ENCODE measurements around the gene MYO18B. TPM values are rescaled to one million over a fixed set of nuclear protein-coding genes. Genes with fewer than 3 reads are reported as not detected.

MYO18B gene
- total and polyA plus RNA-seq, 2 donors = 0.62 to 4.8 TPM

DNA sequence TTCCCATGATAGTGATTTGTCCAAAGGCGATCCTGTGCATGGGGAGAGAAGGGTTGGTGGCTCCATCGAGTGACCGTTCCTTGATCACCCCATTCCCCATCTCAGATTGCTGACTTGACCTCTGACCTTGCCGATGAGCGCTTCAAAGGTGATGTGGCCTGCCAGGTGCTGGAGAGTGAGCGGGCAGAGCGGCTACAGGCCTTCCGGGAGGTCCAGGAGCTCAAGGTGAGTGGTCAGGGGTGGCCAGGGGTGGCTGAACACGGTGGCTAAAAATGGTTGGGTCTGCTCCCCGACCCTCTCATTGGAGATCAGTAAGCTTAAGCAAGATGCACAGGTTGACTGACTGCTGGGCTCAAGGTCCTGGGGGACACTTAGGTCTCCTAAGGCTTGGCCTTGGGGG, 148.7 kb downstream of the MYO18B start:
- no peaks in the 10 kb centered on the region for H3K36me3 ChIP-seq (ENCODE audit: insufficient read depth)
- no peak for DNase-seq (ENCODE audit: extremely low spot score)
- H3K4me3 ChIP-seq (ENCODE audit: low read depth, low read length) = no peak overlapping the region
- H3K4me1 ChIP-seq (ENCODE audit: insufficient read depth) = no peaks in the 10 kb centered on the region
- H3K27ac ChIP-seq (ENCODE audit: low read depth) = no peak overlapping the region
- WGBS = 84% methylated on average over 10 of the region's 10 CpGs

DNA sequence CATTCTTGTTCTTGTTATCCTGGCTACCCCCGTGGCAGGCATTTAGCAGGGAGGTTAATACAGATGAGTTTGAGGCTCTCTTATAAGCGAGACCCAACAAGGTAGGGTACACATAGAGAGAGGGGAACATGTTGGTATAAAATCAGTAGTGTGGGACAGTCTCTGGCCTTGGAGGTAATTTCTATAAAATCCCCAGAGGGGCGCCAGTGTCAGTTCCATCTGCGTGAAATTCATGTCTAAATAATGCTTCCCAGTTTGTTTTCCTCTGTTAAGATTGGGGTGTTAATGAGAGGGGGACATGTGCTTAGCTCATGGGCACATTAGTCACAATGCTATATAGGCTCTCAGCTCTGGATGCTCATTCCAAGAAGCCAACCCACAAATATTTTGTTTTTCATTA, 150.7 kb downstream of the MYO18B start:
- H3K27ac ChIP-seq (ENCODE audit: low read depth) = no peak overlapping the region
- no peaks in the 10 kb centered on the region for H3K4me1 ChIP-seq (ENCODE audit: insufficient read depth)
- no peak for DNase-seq (ENCODE audit: extremely low spot score)
- no peaks in the 10 kb centered on the region for H3K36me3 ChIP-seq (ENCODE audit: insufficient read depth)
- no peak overlapping the region for H3K4me3 ChIP-seq (ENCODE audit: low read depth, low read length)
- 62% methylated on average over 4 of the region's 4 CpGs for WGBS

DNA sequence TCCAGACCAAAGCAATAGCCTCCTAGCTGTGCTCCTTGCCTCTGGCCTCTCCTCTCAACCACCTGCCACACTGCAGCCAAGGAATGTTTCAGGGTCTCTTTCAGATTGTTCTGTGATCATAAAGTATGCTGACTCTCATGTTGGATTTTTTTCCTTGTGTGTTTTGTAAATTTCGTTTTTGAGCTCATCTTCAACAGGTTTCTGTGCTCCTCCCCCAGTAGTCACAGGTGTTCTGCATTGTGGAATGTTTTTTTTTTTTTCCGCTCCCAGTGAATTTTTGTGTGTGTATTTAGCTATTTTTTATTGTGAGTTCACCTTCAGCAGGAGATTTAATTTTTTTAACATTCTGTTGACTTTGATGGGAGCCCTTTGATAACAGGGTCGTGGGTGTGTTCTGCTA, 153.7 kb downstream of the MYO18B start:
- Histone ChIP-seq H3K4me3 (ENCODE audit: low read depth, low read length) (no peak overlapping the region), H3K4me1 (ENCODE audit: insufficient read depth) (no peaks in the 10 kb centered on the region), H3K27ac (ENCODE audit: low read depth) (no peak overlapping the region), H3K36me3 (ENCODE audit: insufficient read depth) (no peaks in the 10 kb centered on the region)
- WGBS = 53% methylated on average over 3 of the region's 3 CpGs
- no peak for DNase-seq (ENCODE audit: extremely low spot score)

DNA sequence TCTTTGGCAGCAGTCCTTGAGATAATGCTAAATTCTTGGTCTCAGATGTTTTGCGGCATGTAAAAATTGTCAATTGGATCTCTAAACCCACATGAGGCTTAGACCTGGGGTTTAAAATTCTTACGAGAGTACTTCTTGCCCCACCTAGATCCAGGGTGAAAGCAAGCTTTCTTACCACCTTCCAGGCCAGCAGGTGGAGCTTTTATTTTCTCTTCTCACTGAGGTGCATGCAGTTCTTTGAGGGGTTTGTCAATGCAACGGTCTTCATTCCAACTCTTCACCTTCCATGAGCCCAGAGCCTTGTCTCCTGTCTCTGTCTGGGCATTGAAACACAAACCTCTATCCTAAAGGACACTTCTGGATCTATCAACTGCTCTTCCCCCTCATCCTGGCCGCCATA, 154.1 kb downstream of the MYO18B start:
- Histone ChIP-seq H3K36me3 (ENCODE audit: insufficient read depth) (no peaks in the 10 kb centered on the region), H3K4me1 (ENCODE audit: insufficient read depth) (no peaks in the 10 kb centered on the region), H3K27ac (ENCODE audit: low read depth) (no peak overlapping the region), H3K4me3 (ENCODE audit: low read depth, low read length) (no peak overlapping the region)
- no peak for DNase-seq (ENCODE audit: extremely low spot score)
- WGBS = 67% methylated on average over 4 of the region's 4 CpGs

DNA sequence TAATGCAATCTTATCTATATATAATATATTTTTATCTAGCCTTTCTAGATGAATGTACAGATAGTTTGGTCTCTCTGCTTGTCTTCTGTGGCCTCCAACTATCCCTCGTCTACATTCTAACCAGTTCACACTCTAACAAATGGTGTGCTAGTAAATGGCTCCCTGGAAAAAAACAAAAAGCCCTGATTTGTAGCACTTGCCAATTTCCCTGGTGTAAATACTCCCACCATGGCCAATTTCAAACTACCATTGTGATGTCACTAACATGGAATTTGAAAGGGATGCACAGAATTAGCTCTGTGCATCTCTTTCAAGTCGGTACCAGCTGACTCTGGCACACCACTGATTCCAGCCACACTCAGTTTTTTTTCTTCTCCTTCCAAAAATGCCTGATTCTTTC, 154.6 kb downstream of the MYO18B start:
- Histone ChIP-seq H3K36me3 (ENCODE audit: insufficient read depth) (no peaks in the 10 kb centered on the region), H3K4me1 (ENCODE audit: insufficient read depth) (no peaks in the 10 kb centered on the region), H3K4me3 (ENCODE audit: low read depth, low read length) (no peak overlapping the region), H3K27ac (ENCODE audit: low read depth) (no peak overlapping the region)
- no peak for DNase-seq (ENCODE audit: extremely low spot score)
- 70% methylated on average over 2 of the region's 2 CpGs for WGBS

DNA sequence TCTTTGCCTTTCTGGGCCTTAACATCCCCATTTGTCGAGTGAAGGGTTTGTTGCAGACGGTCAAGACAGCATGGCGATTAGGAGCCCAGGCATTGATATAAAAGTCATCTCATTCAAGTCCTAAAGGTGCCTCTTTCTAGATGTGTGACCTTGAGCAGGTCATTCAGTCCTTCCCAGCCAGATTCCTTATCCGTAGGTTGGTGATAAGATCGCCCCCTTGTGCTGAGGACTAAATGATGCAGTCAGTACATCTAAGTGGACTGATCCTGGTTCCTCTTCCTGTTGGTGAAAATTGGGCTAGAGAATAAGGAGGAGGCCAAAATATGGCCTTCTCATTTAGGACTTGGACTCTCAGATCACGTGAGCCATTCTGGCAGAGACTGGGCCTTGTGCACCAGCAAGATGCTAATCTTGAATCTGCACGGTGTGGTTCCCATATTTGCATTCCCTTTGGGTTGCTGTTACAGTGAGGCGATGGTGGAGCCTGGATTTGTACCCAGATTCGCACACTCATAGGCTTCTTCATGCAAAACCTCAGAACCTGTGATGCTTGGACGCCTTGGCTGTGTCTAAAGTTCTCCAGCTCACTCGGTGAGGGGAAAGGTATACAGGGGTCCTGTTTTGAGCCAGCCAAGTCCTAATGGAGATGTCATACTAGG, 156.8 kb downstream of the MYO18B start:
- Histone ChIP-seq H3K36me3 (ENCODE audit: insufficient read depth) (no peaks in the 10 kb centered on the region), H3K27ac (ENCODE audit: low read depth) (no peak overlapping the region), H3K4me3 (ENCODE audit: low read depth, low read length) (no peak overlapping the region), H3K4me1 (ENCODE audit: insufficient read depth) (no peaks in the 10 kb centered on the region)
- WGBS = 66% methylated on average over 11 of the region's 11 CpGs
- no peak for DNase-seq (ENCODE audit: extremely low spot score)

DNA sequence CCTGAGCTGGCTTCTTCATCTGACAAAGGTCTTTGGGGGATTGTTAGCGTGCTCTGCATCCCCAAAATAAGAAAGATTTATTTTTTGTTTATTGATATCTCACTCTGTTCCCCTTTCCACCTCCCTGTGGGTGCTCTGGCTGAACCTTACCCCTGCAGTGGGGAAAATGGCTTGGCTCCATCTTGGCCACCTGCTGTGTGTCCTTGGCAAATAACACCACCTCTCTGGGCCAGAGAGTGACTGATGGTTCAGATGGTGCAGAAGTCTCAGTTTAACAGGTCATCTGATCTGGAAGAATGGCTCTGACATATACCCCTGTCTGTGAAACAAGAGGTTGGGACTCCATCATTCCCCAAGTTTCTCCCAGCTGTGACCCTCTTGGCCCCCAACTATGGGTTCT, 157.6 kb downstream of the MYO18B start:
- H3K27ac ChIP-seq (ENCODE audit: low read depth) = no peak overlapping the region
- H3K4me3 ChIP-seq (ENCODE audit: low read depth, low read length) = no peak overlapping the region
- no peaks in the 10 kb centered on the region for H3K4me1 ChIP-seq (ENCODE audit: insufficient read depth)
- 71% methylated on average over 1 of the region's 1 CpG for WGBS
- H3K36me3 ChIP-seq (ENCODE audit: insufficient read depth) = no peaks in the 10 kb centered on the region
- DNase-seq (ENCODE audit: extremely low spot score) = no peak

DNA sequence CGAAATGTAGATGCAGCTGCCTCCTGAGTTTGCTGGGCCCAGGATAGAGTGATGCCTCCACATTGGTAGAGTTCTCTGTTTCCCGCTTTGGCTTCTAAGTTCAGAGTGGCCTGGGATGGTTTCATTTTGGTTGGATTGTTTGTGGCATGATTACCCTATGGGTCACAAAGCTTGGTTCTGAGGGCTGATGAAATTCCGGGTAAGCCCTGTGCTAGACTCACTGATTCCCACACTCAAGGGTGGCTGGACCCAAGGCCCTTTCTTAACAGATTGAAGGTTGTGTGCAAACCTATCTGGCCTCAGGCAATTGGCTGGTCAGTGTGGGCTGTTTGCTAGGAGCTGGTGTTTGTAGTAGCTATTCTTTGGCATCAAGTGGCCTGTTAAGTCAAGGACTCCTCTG, 158.4 kb downstream of the MYO18B start:
- no peak for DNase-seq (ENCODE audit: extremely low spot score)
- 92% methylated on average over 3 of the region's 3 CpGs for WGBS
- Histone ChIP-seq H3K4me3 (ENCODE audit: low read depth, low read length) (no peak overlapping the region), H3K4me1 (ENCODE audit: insufficient read depth) (no peaks in the 10 kb centered on the region), H3K36me3 (ENCODE audit: insufficient read depth) (no peaks in the 10 kb centered on the region), H3K27ac (ENCODE audit: low read depth) (no peak overlapping the region)

DNA sequence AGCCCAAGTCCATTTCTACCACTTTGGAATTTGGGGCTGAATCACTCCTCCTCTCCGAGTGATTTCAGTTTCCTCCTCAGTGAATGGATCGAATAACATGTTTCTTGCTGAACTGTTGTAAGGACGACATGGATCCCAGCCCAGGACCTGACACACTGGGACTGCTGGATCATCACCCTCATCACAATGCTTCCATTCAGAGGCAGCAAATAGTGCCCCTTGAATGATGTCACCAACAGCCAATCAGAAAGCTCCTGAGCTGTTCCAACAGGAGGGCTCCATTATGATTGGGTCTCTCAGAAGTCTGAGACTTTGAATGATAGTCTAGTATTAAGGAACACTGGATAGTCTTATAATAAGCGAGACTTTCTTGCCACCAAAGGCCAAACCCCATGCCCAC, 158.9 kb downstream of the MYO18B start:
- no peaks in the 10 kb centered on the region for H3K4me1 ChIP-seq (ENCODE audit: insufficient read depth)
- no peak overlapping the region for H3K27ac ChIP-seq (ENCODE audit: low read depth)
- DNase-seq (ENCODE audit: extremely low spot score) = no peak
- H3K36me3 ChIP-seq (ENCODE audit: insufficient read depth) = no peaks in the 10 kb centered on the region
- H3K4me3 ChIP-seq (ENCODE audit: low read depth, low read length) = no peak overlapping the region
- WGBS = 78% methylated on average over 4 of the region's 4 CpGs

DNA sequence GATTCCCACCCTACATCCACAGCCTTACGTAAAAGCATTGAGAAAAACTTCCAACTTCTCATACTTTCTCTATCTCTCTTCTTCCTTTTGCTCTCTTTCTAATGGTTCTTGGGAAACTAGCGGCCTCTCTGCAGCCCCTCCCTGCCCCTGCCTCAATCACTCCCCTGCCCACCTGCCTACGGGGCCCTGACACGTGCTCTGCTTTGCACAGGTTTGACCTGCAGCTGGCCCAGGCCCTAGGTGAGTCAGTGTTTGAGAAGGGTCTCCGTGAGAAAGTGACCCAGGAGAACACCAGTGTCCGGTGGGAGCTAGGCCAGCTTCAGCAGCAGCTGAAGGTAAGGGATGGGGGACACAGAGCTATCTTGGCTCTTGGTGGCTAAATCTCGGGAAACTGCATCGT, 160.4 kb downstream of the MYO18B start:
- H3K27ac ChIP-seq (ENCODE audit: low read depth) = no peak overlapping the region
- 71% methylated on average over 8 of the region's 8 CpGs for WGBS
- no peak for DNase-seq (ENCODE audit: extremely low spot score)
- H3K4me3 ChIP-seq (ENCODE audit: low read depth, low read length) = no peak overlapping the region
- H3K36me3 ChIP-seq (ENCODE audit: insufficient read depth) = no peaks in the 10 kb centered on the region
- no peaks in the 10 kb centered on the region for H3K4me1 ChIP-seq (ENCODE audit: insufficient read depth)

DNA sequence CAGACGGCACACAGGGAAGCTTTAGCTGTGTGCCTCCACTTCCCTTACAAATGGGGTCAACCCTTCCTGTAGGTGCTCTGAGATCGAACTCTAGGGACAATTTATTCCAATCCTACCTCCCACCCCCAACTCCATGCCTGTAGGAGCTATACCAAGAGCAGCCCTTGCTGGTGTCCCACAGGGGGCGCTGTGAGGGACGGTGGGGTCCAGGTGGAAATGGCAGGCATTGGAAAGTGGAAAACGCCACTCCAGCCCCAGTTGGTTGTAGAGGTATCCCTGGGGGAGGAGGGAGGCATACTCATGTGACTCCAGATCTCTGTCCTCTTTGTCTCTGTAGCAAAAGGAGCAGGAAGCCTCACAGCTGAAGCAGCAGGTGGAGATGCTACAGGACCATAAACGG, 161.3 kb downstream of the MYO18B start:
- no peak overlapping the region for H3K27ac ChIP-seq (ENCODE audit: low read depth)
- no peak for DNase-seq (ENCODE audit: extremely low spot score)
- H3K4me3 ChIP-seq (ENCODE audit: low read depth, low read length) = no peak overlapping the region
- no peaks in the 10 kb centered on the region for H3K4me1 ChIP-seq (ENCODE audit: insufficient read depth)
- WGBS = 43% methylated on average over 6 of the region's 6 CpGs
- H3K36me3 ChIP-seq (ENCODE audit: insufficient read depth) = no peaks in the 10 kb centered on the region

DNA sequence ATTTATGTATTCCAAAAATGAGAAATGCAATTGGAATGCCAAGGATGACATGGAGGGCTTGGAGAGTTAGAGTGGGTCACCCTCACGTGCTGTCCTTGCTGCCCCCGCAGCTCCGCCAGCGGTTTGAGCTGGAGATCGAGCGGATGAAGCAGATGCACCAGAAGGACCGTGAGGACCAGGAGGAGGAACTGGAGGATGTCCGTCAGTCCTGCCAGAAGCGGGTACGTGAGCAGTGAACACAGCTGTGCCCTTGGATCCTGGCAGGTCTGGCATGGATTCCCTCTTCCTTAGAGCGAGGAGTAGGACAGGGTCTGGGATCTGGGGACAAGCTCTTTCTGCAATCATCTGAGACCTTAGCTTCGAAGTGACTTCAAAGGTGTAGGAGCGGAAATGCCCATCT, 166.2 kb downstream of the MYO18B start:
- no peaks in the 10 kb centered on the region for H3K36me3 ChIP-seq (ENCODE audit: insufficient read depth)
- no peak for DNase-seq (ENCODE audit: extremely low spot score)
- H3K4me1 ChIP-seq (ENCODE audit: insufficient read depth) = no peaks in the 10 kb centered on the region
- WGBS = 87% methylated on average over 13 of the region's 13 CpGs
- H3K27ac ChIP-seq (ENCODE audit: low read depth) = no peak overlapping the region
- H3K4me3 ChIP-seq (ENCODE audit: low read depth, low read length) = no peak overlapping the region

DNA sequence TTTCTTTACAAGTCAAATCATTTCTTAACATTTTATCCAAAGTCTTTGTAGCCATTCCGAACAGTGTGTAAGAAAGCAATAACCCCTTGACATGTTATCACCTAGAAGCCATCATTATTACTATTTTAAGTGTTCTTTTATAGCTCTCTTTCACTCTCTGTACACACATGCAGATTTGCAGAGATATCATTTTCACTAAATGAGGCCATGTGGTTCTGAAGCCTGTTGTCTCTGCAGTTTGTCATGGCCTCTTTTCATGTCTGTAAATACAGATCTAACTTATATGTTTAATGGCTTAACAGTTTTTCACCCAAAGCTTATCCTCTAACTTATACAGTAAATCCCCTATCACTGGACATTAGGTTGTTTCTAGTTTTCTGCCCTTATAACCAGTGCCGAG, 166.8 kb downstream of the MYO18B start:
- Histone ChIP-seq H3K4me1 (ENCODE audit: insufficient read depth) (no peaks in the 10 kb centered on the region), H3K36me3 (ENCODE audit: insufficient read depth) (no peaks in the 10 kb centered on the region), H3K27ac (ENCODE audit: low read depth) (no peak overlapping the region), H3K4me3 (ENCODE audit: low read depth, low read length) (no peak overlapping the region)
- DNase-seq (ENCODE audit: extremely low spot score) = no peak
- 30% methylated on average over 2 of the region's 2 CpGs for WGBS

DNA sequence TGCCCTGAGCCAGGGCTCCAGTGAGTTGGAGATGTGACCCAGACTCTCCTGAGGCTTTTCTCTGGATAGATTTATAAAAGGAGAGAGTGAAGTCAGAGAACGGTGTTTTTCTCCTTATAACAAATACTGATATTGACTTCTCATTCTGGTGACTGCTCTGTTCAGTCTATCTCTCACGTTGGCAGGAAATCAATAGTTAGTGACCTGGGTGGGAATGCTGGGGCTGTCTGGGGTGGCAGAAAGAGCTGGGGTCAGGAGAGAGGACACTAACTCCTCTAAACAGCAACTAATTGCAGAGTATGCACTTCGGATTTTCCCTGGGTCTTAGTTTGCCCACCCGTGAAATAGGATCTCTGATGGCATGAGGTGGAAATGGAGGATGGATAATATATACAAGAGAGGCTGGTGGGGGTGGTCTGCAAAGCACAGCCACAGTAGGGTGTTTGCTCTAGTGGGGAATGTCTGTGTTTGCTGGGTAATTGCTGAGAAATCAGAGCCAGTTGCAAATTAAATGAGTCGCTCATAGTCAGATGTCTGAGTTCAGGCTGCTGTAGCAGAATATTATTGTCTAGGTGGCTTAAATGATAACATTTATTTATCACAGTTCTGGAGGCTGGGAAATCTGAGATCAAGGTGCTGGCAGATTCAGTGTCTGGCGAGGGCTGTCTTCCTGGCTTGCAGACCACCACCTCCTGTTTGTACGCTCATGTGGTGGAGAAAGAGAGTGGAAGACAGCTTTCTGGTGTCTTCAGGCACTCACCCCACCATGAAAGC, 167.8 kb downstream of the MYO18B start:
- no peaks in the 10 kb centered on the region for H3K4me1 ChIP-seq (ENCODE audit: insufficient read depth)

More for the DNA sequence above, 167.8 kb downstream of the MYO18B start:
- Histone ChIP-seq H3K36me3 (ENCODE audit: insufficient read depth) (no peaks in the 10 kb centered on the region), H3K4me3 (ENCODE audit: low read depth, low read length) (no peak overlapping the region), H3K27ac (ENCODE audit: low read depth) (no peak overlapping the region)
- WGBS = 51% methylated on average over 7 of the region's 7 CpGs
- no peak for DNase-seq (ENCODE audit: extremely low spot score)

All from urinary bladder (tissue), 4 donors.